ENCODE results near the gene INTS2.

GRCh38 chr17:61846088-61846487, 81.7 kb downstream of the INTS2 start:
- TF ChIP-seq CTCF (IDR thresholded peaks at IDR 0.05) (no peak), EZH2 (IDR thresholded peaks at IDR 0.05; ENCODE audit: borderline replicate concordance, insufficient read depth, low read depth, low read length, poor library complexity, severe bottlenecking) (no peak)

All from B cell (primary cell).